Diencephalon (tissue), 1 donor: ENCODE measurements around the gene ZBTB24. TPM values are rescaled to one million over a fixed set of nuclear protein-coding genes. Genes with fewer than 3 reads are reported as not detected.

ENCODE experiments used
- total RNA-seq: library from RNA; depleted of rRNA; stranded (reverse); fragments of >200 nt; gene quantifications from one replicate; pipeline ENCODE4 v1.2.3, GENCODE V29; 2014

ZBTB24 gene
- 14.5 TPM for total RNA-seq

GRCh38 chr6:109482905-109483734 is at the start of gene ZBTB24:
TSS of gene ZBTB24 (minus strand) at chr6:109483219. CDS start at chr6:109482026, 1,193 bp downstream.

DNA sequence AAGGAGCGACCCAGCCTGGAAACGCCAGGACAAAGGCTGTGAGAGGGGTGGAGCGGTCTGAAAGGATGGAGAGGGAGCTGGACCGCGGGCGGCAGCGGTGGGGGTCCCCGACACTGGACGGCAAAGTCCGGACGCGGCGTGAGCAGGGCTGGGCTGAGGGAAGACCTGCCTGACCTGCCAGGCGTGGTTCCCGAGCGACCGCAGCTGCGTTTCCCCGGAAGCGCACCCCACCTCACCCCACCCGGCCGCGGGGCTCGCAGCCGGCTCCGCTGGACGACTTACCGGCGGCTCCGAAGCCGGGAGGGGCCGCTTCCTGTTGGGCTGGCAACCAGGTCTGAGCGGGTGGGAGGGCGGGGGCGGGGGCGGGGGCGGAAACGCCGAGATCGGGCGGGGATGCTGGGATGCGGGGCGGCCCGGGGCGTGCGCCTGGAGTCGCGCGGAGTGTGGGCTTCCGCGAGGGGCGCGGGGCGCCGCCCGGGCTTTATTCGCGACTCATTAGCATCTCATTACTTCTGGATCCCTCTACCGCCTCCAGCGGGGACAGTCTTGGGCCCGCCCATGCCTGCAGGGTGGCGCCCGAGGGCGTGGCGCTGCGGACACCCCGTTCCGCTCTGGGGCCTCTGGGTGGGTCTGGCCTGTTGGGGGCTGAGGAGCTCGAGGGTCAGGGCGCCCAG is 27.4 kb downstream of the ZBTB24 start, which contains the start of gene MICAL1:
TSS of gene MICAL1 (minus strand) at position 336 of the 674 bp plus-strand sequence. CDS start 1,576 bp downstream, outside the sequence.

GRCh38 chr6:109440331-109441068 is 42.5 kb downstream of the ZBTB24 start, which contains the start of the genes PPIL6 and SMPD2:
TSS of gene PPIL6 (minus strand) at chr6:109440628. CDS start at chr6:109440590, 38 bp downstream.
TSS of gene SMPD2 (plus strand) at chr6:109440724. CDS start at chr6:109441122, 398 bp downstream.

Other genes starting within 250 kb of the ZBTB24 start
- gene CD164, start 100.8 kb downstream of the ZBTB24 start, total RNA-seq = 66.9 TPM
- gene PPIL6, start 42.6 kb downstream of the ZBTB24 start, total RNA-seq = 32.5 TPM
- gene SMPD2, start 42.5 kb downstream of the ZBTB24 start, total RNA-seq = 5.8 TPM
- gene MICAL1, start 27.4 kb downstream of the ZBTB24 start, total RNA-seq = 18.9 TPM
- 54.7 TPM for gene AK9, start 208.0 kb upstream of the ZBTB24 start, total RNA-seq
- gene FIG4, start 208.1 kb upstream of the ZBTB24 start, total RNA-seq = 76.4 TPM